ENCODE measurements around the gene PDE4C.

DNA sequence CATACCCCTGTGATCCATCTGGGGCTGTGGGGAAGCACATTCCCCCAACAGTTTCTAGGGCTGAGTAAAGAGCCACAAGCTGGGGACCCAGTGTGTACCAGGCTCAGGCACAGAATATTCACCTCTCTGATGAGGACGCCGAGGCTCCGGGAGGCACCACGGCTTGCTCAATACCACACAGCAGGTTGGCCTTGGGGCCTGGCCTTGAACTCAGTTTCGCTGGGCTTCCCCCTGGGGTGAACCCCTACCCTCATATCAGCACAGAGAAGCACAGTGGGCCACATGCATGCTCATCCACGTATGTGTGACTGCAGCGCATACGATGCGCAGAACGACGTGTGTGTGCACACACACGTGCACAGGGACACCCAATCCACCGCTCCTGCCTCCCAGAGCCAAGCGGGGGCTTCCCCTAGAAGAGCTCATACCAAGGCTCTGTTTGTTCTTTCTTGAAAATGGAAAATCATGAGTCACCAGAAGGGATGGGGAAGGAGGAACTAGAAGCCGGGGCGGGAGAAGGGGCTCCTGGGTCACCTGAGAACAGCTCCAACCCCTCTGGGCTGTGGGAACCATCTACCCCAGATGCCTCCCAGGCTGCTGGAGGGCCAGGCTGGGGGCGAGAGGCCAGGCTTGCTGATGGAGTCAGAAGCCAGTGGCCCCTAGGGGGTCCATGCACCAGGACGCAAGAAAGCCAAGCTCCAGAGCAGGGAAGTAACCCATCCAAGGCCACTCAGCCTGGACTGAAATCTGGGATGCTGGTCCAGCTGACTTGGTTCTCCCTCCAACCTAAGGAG is 4.9 kb upstream of the PDE4C start:
- TF ChIP-seq SP1 (CRISPR knock-in tag; IDR thresholded peaks at IDR 0.05) (no peak), ZFP30 (CRISPR knock-in tag; IDR thresholded peaks at IDR 0.05; ENCODE audit: borderline replicate concordance) (no peak), FOXM1 (IDR thresholded peaks at IDR 0.05; ENCODE audit: low read depth) (no peak), FOXM1 (CRISPR knock-in tag; IDR thresholded peaks at IDR 0.05; ENCODE audit: low read depth) (no peak), RAD21 (CRISPR knock-in tag; conservative IDR thresholded peaks at IDR 0.05 in 1 of 2, IDR thresholded peaks at IDR 0.05 in 1 of 2) (no peak)
- TF ChIP-seq, protein P1, sequence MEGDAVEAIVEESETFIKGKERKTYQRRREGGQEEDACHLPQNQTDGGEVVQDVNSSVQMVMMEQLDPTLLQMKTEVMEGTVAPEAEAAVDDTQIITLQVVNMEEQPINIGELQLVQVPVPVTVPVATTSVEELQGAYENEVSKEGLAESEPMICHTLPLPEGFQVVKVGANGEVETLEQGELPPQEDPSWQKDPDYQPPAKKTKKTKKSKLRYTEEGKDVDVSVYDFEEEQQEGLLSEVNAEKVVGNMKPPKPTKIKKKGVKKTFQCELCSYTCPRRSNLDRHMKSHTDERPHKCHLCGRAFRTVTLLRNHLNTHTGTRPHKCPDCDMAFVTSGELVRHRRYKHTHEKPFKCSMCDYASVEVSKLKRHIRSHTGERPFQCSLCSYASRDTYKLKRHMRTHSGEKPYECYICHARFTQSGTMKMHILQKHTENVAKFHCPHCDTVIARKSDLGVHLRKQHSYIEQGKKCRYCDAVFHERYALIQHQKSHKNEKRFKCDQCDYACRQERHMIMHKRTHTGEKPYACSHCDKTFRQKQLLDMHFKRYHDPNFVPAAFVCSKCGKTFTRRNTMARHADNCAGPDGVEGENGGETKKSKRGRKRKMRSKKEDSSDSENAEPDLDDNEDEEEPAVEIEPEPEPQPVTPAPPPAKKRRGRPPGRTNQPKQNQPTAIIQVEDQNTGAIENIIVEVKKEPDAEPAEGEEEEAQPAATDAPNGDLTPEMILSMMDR (IDR thresholded peaks at IDR 0.05 in 2 of 3, conservative IDR thresholded peaks at IDR 0.05 in 1 of 3; ENCODE audit: insufficient read depth in 2 of 3, low read depth in 1 of 3, low read length in 3 of 3), result no peak
- TF ChIP-seq, protein P2, sequence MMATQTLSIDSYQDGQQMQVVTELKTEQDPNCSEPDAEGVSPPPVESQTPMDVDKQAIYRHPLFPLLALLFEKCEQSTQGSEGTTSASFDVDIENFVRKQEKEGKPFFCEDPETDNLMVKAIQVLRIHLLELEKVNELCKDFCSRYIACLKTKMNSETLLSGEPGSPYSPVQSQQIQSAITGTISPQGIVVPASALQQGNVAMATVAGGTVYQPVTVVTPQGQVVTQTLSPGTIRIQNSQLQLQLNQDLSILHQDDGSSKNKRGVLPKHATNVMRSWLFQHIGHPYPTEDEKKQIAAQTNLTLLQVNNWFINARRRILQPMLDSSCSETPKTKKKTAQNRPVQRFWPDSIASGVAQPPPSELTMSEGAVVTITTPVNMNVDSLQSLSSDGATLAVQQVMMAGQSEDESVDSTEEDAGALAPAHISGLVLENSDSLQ (IDR thresholded peaks at IDR 0.05), result no peak
- TF ChIP-seq, protein P3, sequence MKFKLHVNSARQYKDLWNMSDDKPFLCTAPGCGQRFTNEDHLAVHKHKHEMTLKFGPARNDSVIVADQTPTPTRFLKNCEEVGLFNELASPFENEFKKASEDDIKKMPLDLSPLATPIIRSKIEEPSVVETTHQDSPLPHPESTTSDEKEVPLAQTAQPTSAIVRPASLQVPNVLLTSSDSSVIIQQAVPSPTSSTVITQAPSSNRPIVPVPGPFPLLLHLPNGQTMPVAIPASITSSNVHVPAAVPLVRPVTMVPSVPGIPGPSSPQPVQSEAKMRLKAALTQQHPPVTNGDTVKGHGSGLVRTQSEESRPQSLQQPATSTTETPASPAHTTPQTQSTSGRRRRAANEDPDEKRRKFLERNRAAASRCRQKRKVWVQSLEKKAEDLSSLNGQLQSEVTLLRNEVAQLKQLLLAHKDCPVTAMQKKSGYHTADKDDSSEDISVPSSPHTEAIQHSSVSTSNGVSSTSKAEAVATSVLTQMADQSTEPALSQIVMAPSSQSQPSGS (CRISPR knock-in tag; IDR thresholded peaks at IDR 0.05), result no peak
- TF ChIP-seq, protein P4, sequence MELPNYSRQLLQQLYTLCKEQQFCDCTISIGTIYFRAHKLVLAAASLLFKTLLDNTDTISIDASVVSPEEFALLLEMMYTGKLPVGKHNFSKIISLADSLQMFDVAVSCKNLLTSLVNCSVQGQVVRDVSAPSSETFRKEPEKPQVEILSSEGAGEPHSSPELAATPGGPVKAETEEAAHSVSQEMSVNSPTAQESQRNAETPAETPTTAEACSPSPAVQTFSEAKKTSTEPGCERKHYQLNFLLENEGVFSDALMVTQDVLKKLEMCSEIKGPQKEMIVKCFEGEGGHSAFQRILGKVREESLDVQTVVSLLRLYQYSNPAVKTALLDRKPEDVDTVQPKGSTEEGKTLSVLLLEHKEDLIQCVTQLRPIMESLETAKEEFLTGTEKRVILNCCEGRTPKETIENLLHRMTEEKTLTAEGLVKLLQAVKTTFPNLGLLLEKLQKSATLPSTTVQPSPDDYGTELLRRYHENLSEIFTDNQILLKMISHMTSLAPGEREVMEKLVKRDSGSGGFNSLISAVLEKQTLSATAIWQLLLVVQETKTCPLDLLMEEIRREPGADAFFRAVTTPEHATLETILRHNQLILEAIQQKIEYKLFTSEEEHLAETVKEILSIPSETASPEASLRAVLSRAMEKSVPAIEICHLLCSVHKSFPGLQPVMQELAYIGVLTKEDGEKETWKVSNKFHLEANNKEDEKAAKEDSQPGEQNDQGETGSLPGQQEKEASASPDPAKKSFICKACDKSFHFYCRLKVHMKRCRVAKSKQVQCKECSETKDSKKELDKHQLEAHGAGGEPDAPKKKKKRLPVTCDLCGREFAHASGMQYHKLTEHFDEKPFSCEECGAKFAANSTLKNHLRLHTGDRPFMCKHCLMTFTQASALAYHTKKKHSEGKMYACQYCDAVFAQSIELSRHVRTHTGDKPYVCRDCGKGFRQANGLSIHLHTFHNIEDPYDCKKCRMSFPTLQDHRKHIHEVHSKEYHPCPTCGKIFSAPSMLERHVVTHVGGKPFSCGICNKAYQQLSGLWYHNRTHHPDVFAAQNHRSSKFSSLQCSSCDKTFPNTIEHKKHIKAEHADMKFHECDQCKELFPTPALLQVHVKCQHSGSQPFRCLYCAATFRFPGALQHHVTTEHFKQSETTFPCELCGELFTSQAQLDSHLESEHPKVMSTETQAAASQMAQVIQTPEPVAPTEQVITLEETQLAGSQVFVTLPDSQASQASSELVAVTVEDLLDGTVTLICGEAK (IDR thresholded peaks at IDR 0.05), result no peak
- TF ChIP-seq, protein P4 (CRISPR knock-in tag; IDR thresholded peaks at IDR 0.05), result no peak
